C4-2B (cell line): ENCODE results near the gene MCMBP.
"Not testable (repeated sequence)": the region's sequence is repeated elsewhere in the genome, so short reads cannot be mapped to it uniquely, and the experiment has no call there.

ENCODE experiments used
- CTCF ChIP-seq: fragments of 450-650 bp; conservative IDR thresholded peaks from 2 replicates; pipeline ENCODE4 v1.5.1; 2017; ENCODE audit warnings: mild to moderate bottlenecking
- ZFX ChIP-seq: fragments of 450-650 bp; IDR thresholded peaks from 2 replicates; pipeline ENCODE4 v1.6.1; 2017

GRCh38 chr10:119889201-119889600 is 16.6 kb upstream of the MCMBP start:
- not testable (repeated sequence) for TF ChIP-seq CTCF, ZFX
